H1 (cell line): Measurements from ENCODE around the gene MIPOL1. TPM values are rescaled to one million over a fixed set of nuclear protein-coding genes. Genes with fewer than 3 reads are reported as not detected.

Experiments used
- ASH2L ChIP-seq: fragments of 200-600, 300-600 bp; sonication (generic); IDR thresholded peaks from one replicate; pipeline ENCODE4 v1.7.1; 2017; ENCODE audit warnings: low read length
- CHD1 ChIP-seq: IDR thresholded peaks from 2 replicates; pipeline ENCODE4 v1.6.1; 2012; ENCODE audit warnings: low read depth, low read length, improper control_type of control experiment
- CHD2 ChIP-seq: IDR thresholded peaks from 2 replicates; pipeline ENCODE4 v1.6.1; 2012; ENCODE audit warnings: low read length, improper control_type of control experiment
- HDAC6 ChIP-seq: IDR thresholded peaks from one replicate; pipeline ENCODE4 v1.7.1; 2012; ENCODE audit warnings: low read depth, mild to moderate bottlenecking, inconsistent platforms, low read length, moderate library complexity
- JUND ChIP-seq: IDR thresholded peaks from 2 replicates; pipeline ENCODE4 v1.6.1; 2011; ENCODE audit warnings: mild to moderate bottlenecking, improper control_type of control experiment, low read length
- NRF1 ChIP-seq: IDR thresholded peaks from 2 replicates; pipeline ENCODE4 v1.6.1; 2011; ENCODE audit warnings: mild to moderate bottlenecking, low read depth, low read length, improper control_type of control experiment
- RBBP5 ChIP-seq: IDR thresholded peaks from 2 replicates; pipeline ENCODE4 v1.7.1; 2012; ENCODE audit warnings: low read depth, mild to moderate bottlenecking, inconsistent platforms, low read length, moderate library complexity, borderline replicate concordance
- RXRA ChIP-seq: IDR thresholded peaks from 2 replicates; pipeline ENCODE4 v1.6.1; 2011; ENCODE audit warnings: low read depth, mild to moderate bottlenecking, low read length, moderate library complexity; ENCODE audit not compliant: insufficient read depth
- SP1 ChIP-seq: IDR thresholded peaks from 2 replicates; pipeline ENCODE4 v1.6.1; 2011; ENCODE audit warnings: low read depth, low read length
- polyA plus RNA-seq, 7 experiments: library from polyadenylated mRNA; depleted of rRNA in 3 of 7; stranded (reverse) in 5 of 7; unstranded in 2 of 7; fragments of >200 nt in 5 of 7; fragments of 200-250 nt in 2 of 7; gene quantifications; 1 replicate in 5 of 7; 2 replicates in 1 of 7; 4 replicates in 1 of 7; pipeline versions ENCODE4 v1.2.1 to v1.2.3, GENCODE V29; 2011 to 2013; ENCODE audit warnings: missing spikeins in 2 of 7, mixed read lengths in 2 of 7
- total RNA-seq: library from RNA; stranded (reverse); fragmentation: NEBNext Ultra II Directional; extraction: Animal tissue kit (Norgen Biotek cat#: 25700); gene quantifications from 2 replicates; pipeline ENCODE4 v1.2.1, GENCODE V29; 2021
- TF ChIP-seq, protein P1 (sequence below): fragments of 300-600 bp; sonication (generic); IDR thresholded peaks from 2 replicates; pipeline ENCODE4 v1.7.1; 2012; ENCODE audit warnings: low read length, moderate library complexity, mild to moderate bottlenecking, inconsistent platforms; ENCODE audit not compliant: insufficient replicate concordance

The MIPOL1 gene
- total and polyA plus RNA-seq, 2 of the 8 experiments (the other 6 are each of a cell fraction or from before 2014, with no cell fraction given): 2.8 to 23.9 TPM

DNA sequence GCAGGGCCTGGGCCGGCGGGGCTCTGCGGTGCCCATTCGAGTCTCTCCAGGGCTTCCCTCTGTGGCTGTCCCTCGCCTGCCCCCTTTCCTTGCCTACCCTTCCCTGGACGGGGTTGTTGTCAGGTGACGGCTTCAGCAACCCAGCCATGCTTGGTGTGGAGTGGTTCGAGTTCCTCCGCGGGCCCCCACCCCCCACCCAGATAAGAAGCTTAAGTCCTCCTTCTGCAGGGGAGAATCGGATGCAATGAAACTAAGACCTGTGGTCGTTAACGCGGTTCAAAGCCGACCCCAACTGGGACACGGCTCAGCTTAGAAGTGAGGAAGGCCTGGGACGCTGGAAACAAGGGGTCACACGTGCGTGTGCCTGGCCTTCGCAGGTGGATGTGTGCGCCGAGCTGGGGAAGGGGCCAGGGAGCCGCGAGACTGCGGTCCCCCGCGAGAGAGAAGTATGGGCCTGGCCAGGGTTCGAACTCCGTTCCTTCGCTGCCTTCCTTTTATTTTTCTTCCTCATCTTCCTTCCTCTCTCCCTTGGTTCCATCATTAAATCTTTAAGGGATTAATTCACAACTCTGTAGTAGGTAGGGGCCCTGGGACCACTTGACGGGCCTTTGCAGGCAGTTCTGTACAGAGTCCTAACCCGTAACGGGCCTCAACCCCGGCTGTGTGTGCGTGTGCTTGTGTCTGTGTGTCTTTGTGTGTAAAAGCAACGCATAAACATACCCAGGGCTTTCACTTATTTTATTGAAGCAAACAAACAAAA lies 401.2 kb downstream of the MIPOL1 start (continued):
- TF ChIP-seq, protein P1, sequence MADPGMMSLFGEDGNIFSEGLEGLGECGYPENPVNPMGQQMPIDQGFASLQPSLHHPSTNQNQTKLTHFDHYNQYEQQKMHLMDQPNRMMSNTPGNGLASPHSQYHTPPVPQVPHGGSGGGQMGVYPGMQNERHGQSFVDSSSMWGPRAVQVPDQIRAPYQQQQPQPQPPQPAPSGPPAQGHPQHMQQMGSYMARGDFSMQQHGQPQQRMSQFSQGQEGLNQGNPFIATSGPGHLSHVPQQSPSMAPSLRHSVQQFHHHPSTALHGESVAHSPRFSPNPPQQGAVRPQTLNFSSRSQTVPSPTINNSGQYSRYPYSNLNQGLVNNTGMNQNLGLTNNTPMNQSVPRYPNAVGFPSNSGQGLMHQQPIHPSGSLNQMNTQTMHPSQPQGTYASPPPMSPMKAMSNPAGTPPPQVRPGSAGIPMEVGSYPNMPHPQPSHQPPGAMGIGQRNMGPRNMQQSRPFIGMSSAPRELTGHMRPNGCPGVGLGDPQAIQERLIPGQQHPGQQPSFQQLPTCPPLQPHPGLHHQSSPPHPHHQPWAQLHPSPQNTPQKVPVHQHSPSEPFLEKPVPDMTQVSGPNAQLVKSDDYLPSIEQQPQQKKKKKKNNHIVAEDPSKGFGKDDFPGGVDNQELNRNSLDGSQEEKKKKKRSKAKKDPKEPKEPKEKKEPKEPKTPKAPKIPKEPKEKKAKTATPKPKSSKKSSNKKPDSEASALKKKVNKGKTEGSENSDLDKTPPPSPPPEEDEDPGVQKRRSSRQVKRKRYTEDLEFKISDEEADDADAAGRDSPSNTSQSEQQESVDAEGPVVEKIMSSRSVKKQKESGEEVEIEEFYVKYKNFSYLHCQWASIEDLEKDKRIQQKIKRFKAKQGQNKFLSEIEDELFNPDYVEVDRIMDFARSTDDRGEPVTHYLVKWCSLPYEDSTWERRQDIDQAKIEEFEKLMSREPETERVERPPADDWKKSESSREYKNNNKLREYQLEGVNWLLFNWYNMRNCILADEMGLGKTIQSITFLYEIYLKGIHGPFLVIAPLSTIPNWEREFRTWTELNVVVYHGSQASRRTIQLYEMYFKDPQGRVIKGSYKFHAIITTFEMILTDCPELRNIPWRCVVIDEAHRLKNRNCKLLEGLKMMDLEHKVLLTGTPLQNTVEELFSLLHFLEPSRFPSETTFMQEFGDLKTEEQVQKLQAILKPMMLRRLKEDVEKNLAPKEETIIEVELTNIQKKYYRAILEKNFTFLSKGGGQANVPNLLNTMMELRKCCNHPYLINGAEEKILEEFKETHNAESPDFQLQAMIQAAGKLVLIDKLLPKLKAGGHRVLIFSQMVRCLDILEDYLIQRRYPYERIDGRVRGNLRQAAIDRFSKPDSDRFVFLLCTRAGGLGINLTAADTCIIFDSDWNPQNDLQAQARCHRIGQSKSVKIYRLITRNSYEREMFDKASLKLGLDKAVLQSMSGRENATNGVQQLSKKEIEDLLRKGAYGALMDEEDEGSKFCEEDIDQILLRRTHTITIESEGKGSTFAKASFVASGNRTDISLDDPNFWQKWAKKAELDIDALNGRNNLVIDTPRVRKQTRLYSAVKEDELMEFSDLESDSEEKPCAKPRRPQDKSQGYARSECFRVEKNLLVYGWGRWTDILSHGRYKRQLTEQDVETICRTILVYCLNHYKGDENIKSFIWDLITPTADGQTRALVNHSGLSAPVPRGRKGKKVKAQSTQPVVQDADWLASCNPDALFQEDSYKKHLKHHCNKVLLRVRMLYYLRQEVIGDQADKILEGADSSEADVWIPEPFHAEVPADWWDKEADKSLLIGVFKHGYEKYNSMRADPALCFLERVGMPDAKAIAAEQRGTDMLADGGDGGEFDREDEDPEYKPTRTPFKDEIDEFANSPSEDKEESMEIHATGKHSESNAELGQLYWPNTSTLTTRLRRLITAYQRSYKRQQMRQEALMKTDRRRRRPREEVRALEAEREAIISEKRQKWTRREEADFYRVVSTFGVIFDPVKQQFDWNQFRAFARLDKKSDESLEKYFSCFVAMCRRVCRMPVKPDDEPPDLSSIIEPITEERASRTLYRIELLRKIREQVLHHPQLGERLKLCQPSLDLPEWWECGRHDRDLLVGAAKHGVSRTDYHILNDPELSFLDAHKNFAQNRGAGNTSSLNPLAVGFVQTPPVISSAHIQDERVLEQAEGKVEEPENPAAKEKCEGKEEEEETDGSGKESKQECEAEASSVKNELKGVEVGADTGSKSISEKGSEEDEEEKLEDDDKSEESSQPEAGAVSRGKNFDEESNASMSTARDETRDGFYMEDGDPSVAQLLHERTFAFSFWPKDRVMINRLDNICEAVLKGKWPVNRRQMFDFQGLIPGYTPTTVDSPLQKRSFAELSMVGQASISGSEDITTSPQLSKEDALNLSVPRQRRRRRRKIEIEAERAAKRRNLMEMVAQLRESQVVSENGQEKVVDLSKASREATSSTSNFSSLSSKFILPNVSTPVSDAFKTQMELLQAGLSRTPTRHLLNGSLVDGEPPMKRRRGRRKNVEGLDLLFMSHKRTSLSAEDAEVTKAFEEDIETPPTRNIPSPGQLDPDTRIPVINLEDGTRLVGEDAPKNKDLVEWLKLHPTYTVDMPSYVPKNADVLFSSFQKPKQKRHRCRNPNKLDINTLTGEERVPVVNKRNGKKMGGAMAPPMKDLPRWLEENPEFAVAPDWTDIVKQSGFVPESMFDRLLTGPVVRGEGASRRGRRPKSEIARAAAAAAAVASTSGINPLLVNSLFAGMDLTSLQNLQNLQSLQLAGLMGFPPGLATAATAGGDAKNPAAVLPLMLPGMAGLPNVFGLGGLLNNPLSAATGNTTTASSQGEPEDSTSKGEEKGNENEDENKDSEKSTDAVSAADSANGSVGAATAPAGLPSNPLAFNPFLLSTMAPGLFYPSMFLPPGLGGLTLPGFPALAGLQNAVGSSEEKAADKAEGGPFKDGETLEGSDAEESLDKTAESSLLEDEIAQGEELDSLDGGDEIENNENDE: no peak
- TF ChIP-seq RXRA (no peak), CHD2 (0 out of 2 replicates have a peak, but pooled peaks have one; percentile 23), HDAC6 (no peak), RBBP5 (no peak), JUND (no peak), SP1 (no peak), ASH2L (no peak), NRF1 (no peak), CHD1 (no peak)
